Gastroesophageal sphincter (tissue), 4 donors: ENCODE data around the gene CDH4. TPM values are rescaled to one million over a fixed set of nuclear protein-coding genes. Genes with fewer than 3 reads are reported as not detected.

Experiments used
- ATAC-seq: fragments of 150-250 bp; one replicate; pipeline ENCODE4 v1.9.1; 2016; ENCODE audit warnings: mild to moderate bottlenecking, moderate library complexity
- H3K27ac ChIP-seq, 4 donors: fragments of 200-600 bp; sonication (generic) in 3 of 4; 1 replicate in 3 of 4; 2 replicates in 1 of 4; pipeline ENCODE4 v1.5.1; 2016 to 2019
- H3K27me3 ChIP-seq: fragments of 200-600 bp; sonication (generic); one replicate; pipeline ENCODE4 v1.5.1; 2019
- H3K36me3 ChIP-seq, 2 donors: fragments of 200-600 bp; sonication (generic); one replicate each; pipeline ENCODE4 v1.5.1; 2019; ENCODE audit warnings: control low read depth in 1 of 2
- H3K4me1 ChIP-seq, 3 donors: fragments of 200-600 bp; sonication (generic); 1 replicate in 2 of 3; 2 replicates in 1 of 3; pipeline ENCODE4 v1.5.1; 2016 to 2019; ENCODE audit warnings: control low read depth in 2 of 3
- H3K4me3 ChIP-seq, 2 donors: fragments of 200-600 bp; sonication (generic); one replicate each; pipeline ENCODE4 v1.5.1; 2019; ENCODE audit warnings: mild to moderate bottlenecking in 1 of 2, moderate library complexity in 1 of 2
- H3K9me3 ChIP-seq, 3 donors: fragments of 200-600 bp; sonication (generic); one replicate each; pipeline ENCODE4 v1.5.1; 2017 to 2019; ENCODE audit warnings: control low read depth in 2 of 3
- EP300 ChIP-seq: sonication (generic); formaldehyde crosslinking; IDR thresholded peaks from one replicate; pipeline ENCODE4 v1.6.1; 2017; ENCODE audit warnings: antibody characterized with exemption, mild to moderate bottlenecking
- POLR2A ChIP-seq, 2 donors: fragments of 450-650 bp; IDR thresholded peaks; one replicate each; pipeline ENCODE4 v1.6.1; 2017; ENCODE audit warnings: antibody characterized with exemption in 2 of 2, mild to moderate bottlenecking in 2 of 2, moderate library complexity in 1 of 2
- POLR2AphosphoS5 ChIP-seq: sonication (generic); formaldehyde crosslinking; IDR thresholded peaks from one replicate; pipeline ENCODE4 v1.6.1; 2017; ENCODE audit warnings: antibody characterized with exemption
- WGBS, 2 donors: methylation state at CpG; one replicate each; pipeline ENCODE4 v1.1.5; 2018; ENCODE audit warnings: low coverage in 1 of 2; 5-methylcytosine and 5-hydroxymethylcytosine counted together
- total RNA-seq, 4 donors: library from RNA; depleted of rRNA; stranded (reverse); fragments of >200 nt; gene quantifications; one replicate each; pipeline ENCODE4 v1.1.0, GENCODE V29; 2016
- TF ChIP-seq, protein P1 (sequence below), 4 experiments: fragments of 200-600 bp in 2 of 4; fragments of 450-650 bp in 2 of 4; sonication (generic) in 1 of 4; IDR thresholded peaks; one replicate each; pipeline ENCODE4 v1.5.1; 2017 to 2019; ENCODE audit warnings: antibody characterized with exemption in 4 of 4, mild to moderate bottlenecking in 2 of 4, moderate library complexity in 2 of 4

The CDH4 gene
- total RNA-seq, 4 donors from 2014 or later = under 0.01 to 1.5 (median 0.42) TPM; not detected in 1

DNA sequence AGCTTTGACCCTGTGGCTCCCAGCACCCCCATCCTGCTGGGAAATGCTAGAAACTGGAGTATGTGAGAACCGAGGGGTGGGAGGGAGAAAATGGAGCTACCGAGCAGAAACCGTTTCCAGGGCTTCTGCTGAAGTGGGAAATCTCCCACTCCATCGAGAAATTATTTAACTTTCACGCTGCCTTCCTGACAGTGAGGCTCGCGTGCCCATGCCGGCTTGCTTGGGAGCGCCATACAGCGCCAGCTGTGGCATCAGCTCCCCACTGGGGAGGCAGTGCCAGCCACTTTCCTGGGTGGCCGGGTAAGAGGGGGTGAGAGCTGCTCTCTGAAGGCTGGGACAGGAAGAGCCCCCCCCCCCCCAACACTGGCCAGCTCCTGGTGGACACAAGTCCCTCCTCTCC is 544.7 kb downstream of the CDH4 start:
- Histone ChIP-seq H3K9me3 (no peaks in the 10 kb centered on the region), H3K27me3 (peaks cover 52% of the 10 kb centered on the region), H3K4me3 (no peak overlapping the region), H3K27ac (no peak overlapping the region), H3K4me1 (no peaks in the 10 kb centered on the region), H3K36me3 (no peaks in the 10 kb centered on the region)
- ATAC-seq = no peak
- WGBS, 2 donors = 7% methylated on average over 4 of the region's 11 CpGs; no CpG with 5 or more reads in 1 of the 2 donors
- TF ChIP-seq, protein P1, sequence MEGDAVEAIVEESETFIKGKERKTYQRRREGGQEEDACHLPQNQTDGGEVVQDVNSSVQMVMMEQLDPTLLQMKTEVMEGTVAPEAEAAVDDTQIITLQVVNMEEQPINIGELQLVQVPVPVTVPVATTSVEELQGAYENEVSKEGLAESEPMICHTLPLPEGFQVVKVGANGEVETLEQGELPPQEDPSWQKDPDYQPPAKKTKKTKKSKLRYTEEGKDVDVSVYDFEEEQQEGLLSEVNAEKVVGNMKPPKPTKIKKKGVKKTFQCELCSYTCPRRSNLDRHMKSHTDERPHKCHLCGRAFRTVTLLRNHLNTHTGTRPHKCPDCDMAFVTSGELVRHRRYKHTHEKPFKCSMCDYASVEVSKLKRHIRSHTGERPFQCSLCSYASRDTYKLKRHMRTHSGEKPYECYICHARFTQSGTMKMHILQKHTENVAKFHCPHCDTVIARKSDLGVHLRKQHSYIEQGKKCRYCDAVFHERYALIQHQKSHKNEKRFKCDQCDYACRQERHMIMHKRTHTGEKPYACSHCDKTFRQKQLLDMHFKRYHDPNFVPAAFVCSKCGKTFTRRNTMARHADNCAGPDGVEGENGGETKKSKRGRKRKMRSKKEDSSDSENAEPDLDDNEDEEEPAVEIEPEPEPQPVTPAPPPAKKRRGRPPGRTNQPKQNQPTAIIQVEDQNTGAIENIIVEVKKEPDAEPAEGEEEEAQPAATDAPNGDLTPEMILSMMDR (IDR thresholded peaks at IDR 0.05) = no peak
- no peak for TF ChIP-seq EP300
- no peak for TF ChIP-seq POLR2AphosphoS5
- TF ChIP-seq POLR2A (IDR thresholded peaks at IDR 0.05) = no peak

DNA sequence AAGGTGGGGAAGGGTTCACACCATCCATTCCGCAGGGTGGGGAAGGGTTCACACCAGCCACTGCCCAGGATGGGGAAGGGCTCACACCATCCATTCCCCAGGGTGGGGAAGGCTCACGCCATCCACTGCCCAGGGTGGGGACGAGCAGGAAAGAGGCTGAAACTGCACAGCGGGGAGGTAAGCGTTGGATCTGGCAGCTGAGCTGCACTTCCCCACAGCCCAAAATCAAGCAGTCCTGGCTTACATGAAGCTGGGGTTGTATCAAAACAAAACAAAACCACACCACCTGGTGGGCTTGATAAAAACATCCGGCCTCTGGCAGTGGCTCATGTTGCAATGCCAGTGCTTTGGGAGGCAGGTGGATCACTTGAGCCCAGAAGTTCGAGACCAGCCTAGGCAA is 545.1 kb downstream of the CDH4 start:
- WGBS, 2 donors = 40% methylated on average over 2 of the region's 7 CpGs; no CpG with 5 or more reads in 1 of the 2 donors
- Histone ChIP-seq H3K36me3 (no peaks in the 10 kb centered on the region), H3K9me3 (no peaks in the 10 kb centered on the region), H3K27me3 (peaks cover 50% of the 10 kb centered on the region), H3K4me1 (no peaks in the 10 kb centered on the region), H3K27ac (no peak overlapping the region), H3K4me3 (no peak overlapping the region)
- TF ChIP-seq POLR2AphosphoS5 (no peak), POLR2A (IDR thresholded peaks at IDR 0.05) (no peak), EP300 (no peak)
- TF ChIP-seq, protein P1 (IDR thresholded peaks at IDR 0.05) = no peak
- ATAC-seq = no peak

GRCh38 chr20:61797971-61798411 is 545.9 kb downstream of the CDH4 start:
- no peak for ATAC-seq
- 85% methylated on average over 7 of the region's 25 CpGs; no CpG with 5 or more reads in 1 of the 2 donors for WGBS, 2 donors

GRCh38 chr20:61798632-61799031 is 546.6 kb downstream of the CDH4 start:
- Histone ChIP-seq H3K9me3 (no peaks in the 10 kb centered on the region), H3K36me3 (no peaks in the 10 kb centered on the region), H3K27me3 (peaks cover 48% of the 10 kb centered on the region), H3K4me1 (peaks cover 0 to 8% (median 0%) of the 10 kb centered on the region in 3 donors), H3K4me3 (no peak overlapping the region), H3K27ac (no peak overlapping the region)
- TF ChIP-seq POLR2A (IDR thresholded peaks at IDR 0.05) (no peak), EP300 (no peak), POLR2AphosphoS5 (no peak)
- TF ChIP-seq, protein P1 (IDR thresholded peaks at IDR 0.05) = no peak
- no peak for ATAC-seq
- WGBS, 2 donors = 95 to 100% methylated on average over 1 to 4 of the region's 16 CpGs

More at GRCh38 chr20:61797971-61798411, 545.9 kb downstream of the CDH4 start:
- Histone ChIP-seq H3K27ac (no peak overlapping the region), H3K4me1 (peaks cover 0 to 1% (median 0%) of the 10 kb centered on the region in 3 donors), H3K27me3 (peaks cover 48% of the 10 kb centered on the region), H3K9me3 (no peaks in the 10 kb centered on the region), H3K4me3 (no peak overlapping the region), H3K36me3 (no peaks in the 10 kb centered on the region)
- no peak for TF ChIP-seq EP300
- TF ChIP-seq POLR2AphosphoS5 = no peak
- TF ChIP-seq, protein P1 (IDR thresholded peaks at IDR 0.05) = no peak
- no peak for TF ChIP-seq POLR2A (IDR thresholded peaks at IDR 0.05)

GRCh38 chr20:61799394-61799923 is 547.4 kb downstream of the CDH4 start:
- Histone ChIP-seq H3K4me3 (no peak overlapping the region), H3K4me1 (peaks cover 0 to 15% (median 0%) of the 10 kb centered on the region in 3 donors), H3K27me3 (peaks cover 48% of the 10 kb centered on the region), H3K27ac (no peak overlapping the region), H3K9me3 (no peaks in the 10 kb centered on the region), H3K36me3 (no peaks in the 10 kb centered on the region)
- WGBS, 2 donors = 89 to 98% methylated on average over 5 of the region's 14 CpGs
- no peak for ATAC-seq
- TF ChIP-seq, protein P1 (IDR thresholded peaks at IDR 0.05) = no peak
- TF ChIP-seq POLR2AphosphoS5 = no peak
